A549 (cell line): ENCODE data around the gene MSRB3.

ENCODE experiments used
- CTCF ChIP-seq: fragments of >200 bp; sonication (Bioruptor Twin); formaldehyde crosslinking; IDR thresholded peaks from 3 replicates; pipeline ENCODE4 v1.5.1; 2016
- EP300 ChIP-seq, 2 experiments: fragments of >200 bp; sonication (Bioruptor Twin); formaldehyde crosslinking; IDR thresholded peaks; 2 replicates in 1 of 2; 3 replicates in 1 of 2; pipeline ENCODE4 v1.6.1; 2016 to 2017
- HDAC2 ChIP-seq: fragments of 200-600 bp; sonication (generic); IDR thresholded peaks from 2 replicates; pipeline ENCODE4 v1.6.1; 2016
- JUNB ChIP-seq: fragments of >200 bp; sonication (Bioruptor Twin); formaldehyde crosslinking; IDR thresholded peaks from 2 replicates; pipeline ENCODE4 v1.6.1; 2016
- MAX ChIP-seq: IDR thresholded peaks from 2 replicates; pipeline ENCODE4 v1.6.1; 2012
- POLR2A ChIP-seq: IDR thresholded peaks from 2 replicates; pipeline ENCODE4 v1.6.1; 2012; ENCODE audit warnings: mild to moderate bottlenecking, low read length
- POLR2AphosphoS2 ChIP-seq: conservative IDR thresholded peaks from 2 replicates; pipeline ENCODE4 v1.6.1; 2012; ENCODE audit warnings: low read length, improper control_type of control experiment, inconsistent platforms
- RARB ChIP-seq: fragments of 250-450 bp; sonication (Bioruptor Pico); IDR thresholded peaks from 2 replicates; pipeline ENCODE4 v1.8.0; 2021; ENCODE audit warnings: mild to moderate bottlenecking, moderate library complexity

- TF ChIP-seq POLR2AphosphoS2 (no peak), RARB (no peak), POLR2A (no peak), JUNB (no peak), CTCF (no peak), EP300 (IDR thresholded peaks at IDR 0.05) (no peak), HDAC2 (no peak), MAX (no peak)
These were observed 166.5 kb downstream of the MSRB3 start for GRCh38 chr12:65444996-65445395.
